Spinal cord (tissue), 10 donors: ENCODE results near the gene NR6A1. TPM values are rescaled to one million over a fixed set of nuclear protein-coding genes. Genes with fewer than 3 reads are reported as not detected.
A peak's percentile ranks its signal among the peaks of the same experiment; 100 is the strongest.

ENCODE experiments used
- DNase-seq, 6 donors: peaks; one replicate each; pipeline versions ENCODE4 v3.0.0 to v3.0.0-alpha.2; 2013 to 2015; ENCODE audit warnings: low spot score in 6 of 6, low read depth in 4 of 6
- H3K27ac ChIP-seq: one replicate; pipeline ENCODE4 v1.5.1; 2013; ENCODE audit warnings: low read depth, low read length, control low read depth
- H3K27me3 ChIP-seq: one replicate; pipeline ENCODE4 v1.6.1; 2013; ENCODE audit warnings: low read length; ENCODE audit not compliant: control insufficient read depth, insufficient read depth
- H3K36me3 ChIP-seq: one replicate; pipeline ENCODE4 v1.6.1; 2013; ENCODE audit warnings: low read length; ENCODE audit not compliant: control insufficient read depth, insufficient read depth
- H3K4me1 ChIP-seq: one replicate; pipeline ENCODE4 v1.6.1; 2013; ENCODE audit warnings: low read length; ENCODE audit not compliant: control insufficient read depth, insufficient read depth
- H3K4me3 ChIP-seq: one replicate; pipeline ENCODE4 v1.5.1; 2013; ENCODE audit warnings: low read depth, low read length, control low read depth
- H3K9me3 ChIP-seq: one replicate; pipeline ENCODE4 v1.6.1; 2013; ENCODE audit warnings: low read length; ENCODE audit not compliant: control insufficient read depth, insufficient read depth
- WGBS: methylation state at CpG from one replicate; pipeline ENCODE4 v1.1.5; 2013; ENCODE audit warnings: missing lambda C conversion rate; ENCODE audit not compliant: insufficient coverage; 5-methylcytosine and 5-hydroxymethylcytosine counted together
- polyA plus RNA-seq, 2 donors: library from polyadenylated mRNA; unstranded; fragments of 120-200 nt; gene quantifications; one replicate each; pipeline ENCODE4 v1.2.1, GENCODE V29; 2013; ENCODE audit not compliant: insufficient read length in 2 of 2
- small RNA-seq: library from RNA; depleted of rRNA; stranded (forward); fragments of <200 nt; gene quantifications from one replicate; pipeline ENCODE3, GENCODE V24; 2014; ENCODE audit warnings: low replicate concordance
- total RNA-seq, 2 donors: library from RNA; depleted of rRNA in 1 of 2; stranded (reverse); fragments of 120-200 nt in 1 of 2; fragments of >200 nt in 1 of 2; gene quantifications; one replicate each; pipeline versions ENCODE4 v1.2.3 to v1.2.4, GENCODE V29; 2013 to 2014
- donor health status: healthy.

NR6A1 gene
- total and polyA plus RNA-seq, 4 donors, result 2.8 to 5.8 (median 4.0) TPM

- WGBS, result 88% methylated on average over 15 of the region's 19 CpGs
- no peaks in the 10 kb centered on the region for H3K4me1 ChIP-seq
- no peaks in the 10 kb centered on the region for H3K9me3 ChIP-seq
- H3K27ac ChIP-seq, result no peak overlapping the region
- DNase-seq, result no peak
- H3K4me3 ChIP-seq, result no peak overlapping the region
- H3K27me3 ChIP-seq, result peaks cover 3% of the 10 kb centered on the region
- H3K36me3 ChIP-seq, result peaks cover 9% of the 10 kb centered on the region
Observed at GRCh38 chr9:124468061-124468740, 302.9 kb downstream of the NR6A1 start.

GRCh38 chr9:124467410-124468060 lies 303.6 kb downstream of the NR6A1 start:
- Histone ChIP-seq H3K36me3 (peaks cover 9% of the 10 kb centered on the region), H3K4me3 (no peak overlapping the region), H3K27ac (no peak overlapping the region), H3K4me1 (no peaks in the 10 kb centered on the region), H3K9me3 (no peaks in the 10 kb centered on the region), H3K27me3 (peaks cover 3% of the 10 kb centered on the region)
- 92% methylated on average over 17 of the region's 17 CpGs for WGBS
- DNase-seq, result no peak

Small RNA genes within 50 kb of the gene (small RNA-seq; reads per million reads assigned to genes)
- gene MIR181A2 (330 reads per million, percentile 99 among the genes with 10 or more reads in this experiment), gene MIR181B2 (58.0 reads per million, percentile 98 among the genes with 10 or more reads in this experiment), gene RN7SL302P (not detected)

Other genes with a start within 250 kb of the NR6A1 start
- 10 to 100 TPM; 29.6 to 66.0 TPM for gene OLFML2A, start 5.8 kb upstream of the NR6A1 start, total RNA-seq
- 10 to 100 TPM in 1 of 2 donors, 1 to 10 TPM in 1; 5.3 to 20.6 TPM for gene OLFML2A, start 5.8 kb upstream of the NR6A1 start, polyA plus RNA-seq
- gene WDR38, start 82.1 kb upstream of the NR6A1 start, total RNA-seq, result 1 to 10 TPM in 1 of 2 donors, under 1 TPM in 1; 0.59 to 7.9 TPM
- 10 to 100 TPM in 1 of 2 donors, 1 to 10 TPM in 1; 5.9 to 10.8 TPM for gene WDR38, start 82.1 kb upstream of the NR6A1 start, polyA plus RNA-seq
- gene RPL35, start 90.6 kb upstream of the NR6A1 start, total RNA-seq, result 1,000 to 10,000 TPM in 1 of 2 donors, 100 to 1,000 TPM in 1; 640 to 1,674 TPM
- 100 to 1,000 TPM; 828 to 840 TPM for gene RPL35, start 90.6 kb upstream of the NR6A1 start, polyA plus RNA-seq
- 10 to 100 TPM; 14.3 to 19.5 TPM for gene ARPC5L, start 90.8 kb upstream of the NR6A1 start, total RNA-seq
- gene ARPC5L, start 90.8 kb upstream of the NR6A1 start, polyA plus RNA-seq, result 10 to 100 TPM; 52.4 to 55.6 TPM
- 10 to 100 TPM; 17.8 to 18.1 TPM for gene GOLGA1, start 169.8 kb upstream of the NR6A1 start, total RNA-seq
- gene GOLGA1, start 169.8 kb upstream of the NR6A1 start, polyA plus RNA-seq, result 10 to 100 TPM; 19.6 to 21.7 TPM